ENCODE data around the gene RNF169. TPM values are rescaled to one million over a fixed set of nuclear protein-coding genes. Genes with fewer than 3 reads are reported as not detected.

Gene RNF169
- total and polyA plus RNA-seq, 7 donors: 3.9 to 15.9 (median 14.0) TPM

DNA sequence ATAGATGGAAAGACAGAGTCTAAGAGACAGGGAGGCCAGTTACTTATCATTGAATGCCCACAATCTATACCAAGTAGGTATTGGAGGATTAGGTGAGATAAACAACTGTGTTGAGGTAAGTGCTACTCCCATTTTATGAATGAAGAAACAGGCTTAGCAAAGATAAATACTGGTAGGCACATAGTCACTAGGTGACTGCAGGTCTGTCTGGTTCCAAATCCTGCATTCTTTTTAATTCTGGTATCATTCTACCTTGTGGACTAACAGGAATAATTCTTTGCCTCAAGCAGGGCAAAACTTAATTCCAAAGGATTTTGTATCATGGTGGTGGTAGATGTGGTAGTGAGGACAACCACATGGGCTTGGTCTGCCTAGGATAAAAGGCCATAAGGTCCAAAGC lies 28.4 kb downstream of the RNF169 start:
- Histone ChIP-seq H3K4me3 (no peak overlapping the region), H3K9me3 (no peaks in the 10 kb centered on the region), H3K27me3 (ENCODE audit: insufficient read depth in 3 of 3, low read length in 2 of 3) (no peaks in the 10 kb centered on the region), H3K4me1 (peaks cover 41% of the 10 kb centered on the region), H3K27ac (no peak overlapping the region), H3K36me3 (ENCODE audit: insufficient read depth in 1 of 2, low read depth in 1 of 2) (no peaks in the 10 kb centered on the region)
- TF ChIP-seq, protein P1, sequence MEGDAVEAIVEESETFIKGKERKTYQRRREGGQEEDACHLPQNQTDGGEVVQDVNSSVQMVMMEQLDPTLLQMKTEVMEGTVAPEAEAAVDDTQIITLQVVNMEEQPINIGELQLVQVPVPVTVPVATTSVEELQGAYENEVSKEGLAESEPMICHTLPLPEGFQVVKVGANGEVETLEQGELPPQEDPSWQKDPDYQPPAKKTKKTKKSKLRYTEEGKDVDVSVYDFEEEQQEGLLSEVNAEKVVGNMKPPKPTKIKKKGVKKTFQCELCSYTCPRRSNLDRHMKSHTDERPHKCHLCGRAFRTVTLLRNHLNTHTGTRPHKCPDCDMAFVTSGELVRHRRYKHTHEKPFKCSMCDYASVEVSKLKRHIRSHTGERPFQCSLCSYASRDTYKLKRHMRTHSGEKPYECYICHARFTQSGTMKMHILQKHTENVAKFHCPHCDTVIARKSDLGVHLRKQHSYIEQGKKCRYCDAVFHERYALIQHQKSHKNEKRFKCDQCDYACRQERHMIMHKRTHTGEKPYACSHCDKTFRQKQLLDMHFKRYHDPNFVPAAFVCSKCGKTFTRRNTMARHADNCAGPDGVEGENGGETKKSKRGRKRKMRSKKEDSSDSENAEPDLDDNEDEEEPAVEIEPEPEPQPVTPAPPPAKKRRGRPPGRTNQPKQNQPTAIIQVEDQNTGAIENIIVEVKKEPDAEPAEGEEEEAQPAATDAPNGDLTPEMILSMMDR (IDR thresholded peaks at IDR 0.05): no peak
- no peak for DNase-seq
- intact Hi-C loops (cut with DNase I): no loop called here
- no peak for ATAC-seq

DNA sequence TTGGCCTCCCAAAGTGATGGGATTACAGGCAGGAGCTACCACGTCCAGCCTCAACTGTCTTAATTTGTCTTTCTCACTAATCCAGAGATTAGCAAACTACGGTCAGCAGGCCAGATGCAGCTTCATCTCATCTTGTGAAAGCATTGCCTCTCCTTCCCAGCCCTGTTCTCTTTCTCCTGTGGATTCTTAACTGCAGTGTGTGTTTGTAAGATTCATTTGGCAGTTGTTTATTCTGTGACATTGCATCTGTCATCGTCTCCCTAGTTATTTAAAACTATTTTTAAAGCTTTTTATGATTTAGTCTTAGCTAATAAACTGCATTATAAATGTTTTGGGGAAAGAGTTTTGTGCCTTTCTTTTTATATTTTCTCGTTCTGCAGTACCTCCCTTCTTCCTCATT lies 29.2 kb downstream of the RNF169 start:
- DNase-seq: no peak
- no peak overlapping the region for H3K27ac ChIP-seq
- intact Hi-C loops (cut with DNase I): no loop called here

DNA sequence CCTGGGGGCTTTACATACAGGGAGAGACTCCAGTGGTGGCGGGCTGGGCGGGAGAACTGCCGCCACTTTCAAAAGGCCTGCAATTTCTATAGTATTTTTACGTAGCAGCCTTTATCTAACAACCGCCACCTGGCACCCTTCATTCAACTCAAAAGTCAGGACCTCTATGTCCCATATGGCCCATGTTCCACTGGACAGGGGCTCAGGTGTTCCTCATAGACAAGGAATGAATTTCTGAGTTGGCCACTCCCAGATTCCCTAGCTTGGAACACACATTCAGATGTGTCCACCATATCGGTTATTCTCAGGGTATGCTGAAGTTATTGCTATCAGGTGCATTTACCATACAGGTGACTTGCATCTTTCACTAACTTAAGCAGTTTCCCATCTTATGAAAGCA lies 29.9 kb downstream of the RNF169 start:
- Histone ChIP-seq H3K27ac (no peak overlapping the region), H3K9me3 (no peaks in the 10 kb centered on the region), H3K4me3 (no peak overlapping the region), H3K4me1 (peaks cover 49% of the 10 kb centered on the region), H3K36me3 (ENCODE audit: insufficient read depth in 1 of 2, low read depth in 1 of 2) (no peaks in the 10 kb centered on the region), H3K27me3 (ENCODE audit: insufficient read depth in 3 of 3, low read length in 2 of 3) (no peaks in the 10 kb centered on the region)
- no peak for DNase-seq
- intact Hi-C loops (cut with DNase I): no loop called here
- TF ChIP-seq, protein P1 (IDR thresholded peaks at IDR 0.05): no peak
- WGBS, 3 donors: 97 to 100% (median 99%) methylated on average over 6 of the region's 6 CpGs
- no peak for ATAC-seq

More for the DNA sequence above, 29.2 kb downstream of the RNF169 start:
- peaks cover 42% of the 10 kb centered on the region for H3K4me1 ChIP-seq
- H3K27me3 ChIP-seq (ENCODE audit: insufficient read depth in 3 of 3, low read length in 2 of 3): no peaks in the 10 kb centered on the region
- H3K4me3 ChIP-seq: no peak overlapping the region
- no peak for ATAC-seq
- no peaks in the 10 kb centered on the region for H3K36me3 ChIP-seq (ENCODE audit: insufficient read depth in 1 of 2, low read depth in 1 of 2)
- TF ChIP-seq, protein P1 (IDR thresholded peaks at IDR 0.05): no peak
- WGBS, 3 donors: 55 to 73% (median 59%) methylated on average over 4 of the region's 4 CpGs
- no peaks in the 10 kb centered on the region for H3K9me3 ChIP-seq

DNA sequence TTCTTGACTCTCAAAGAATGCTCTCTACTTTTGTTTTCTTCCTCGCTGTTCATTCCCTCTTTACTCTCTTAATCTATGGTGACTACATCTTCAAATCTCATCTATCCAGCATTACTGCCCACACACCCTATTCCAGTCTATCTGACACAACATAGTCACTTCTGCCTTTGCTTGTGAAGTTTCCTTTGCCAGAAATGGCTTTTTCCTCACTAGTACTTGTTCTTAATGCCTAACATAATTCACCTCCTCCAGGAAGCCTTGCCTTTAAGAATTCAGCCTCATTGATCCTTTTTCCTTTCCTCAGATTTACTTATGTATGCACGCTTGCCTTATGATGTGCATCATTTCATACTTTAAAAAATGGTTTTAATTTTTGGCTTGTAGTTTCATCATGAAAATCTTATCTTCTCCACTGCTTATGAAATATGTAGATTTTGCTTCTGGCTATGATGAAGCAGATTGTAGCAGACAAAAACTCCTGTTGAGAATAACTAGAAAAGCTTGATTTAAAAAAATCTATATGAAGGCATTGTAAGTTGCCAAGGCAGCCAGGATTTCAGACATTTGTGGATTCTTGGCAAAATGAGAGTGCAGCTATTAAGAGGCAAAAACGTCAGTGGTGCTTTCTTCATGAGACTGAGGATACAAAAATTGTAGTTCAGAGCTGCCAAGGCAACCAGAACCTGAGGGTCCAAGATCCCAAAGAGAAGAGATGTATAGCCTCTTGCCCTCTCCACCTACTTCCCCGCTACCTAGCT lies 31.8 kb downstream of the RNF169 start:
- Histone ChIP-seq H3K4me1 (peaks cover 48% of the 10 kb centered on the region), H3K27ac (no peak overlapping the region), H3K9me3 (no peaks in the 10 kb centered on the region), H3K36me3 (ENCODE audit: insufficient read depth in 1 of 2, low read depth in 1 of 2) (no peaks in the 10 kb centered on the region), H3K4me3 (no peak overlapping the region), H3K27me3 (ENCODE audit: insufficient read depth in 3 of 3, low read length in 2 of 3) (no peaks in the 10 kb centered on the region)
- intact Hi-C loops (cut with DNase I): no loop called here
- ATAC-seq: no peak
- TF ChIP-seq, protein P1 (IDR thresholded peaks at IDR 0.05): no peak
- 79 to 85% (median 81%) methylated on average over 4 of the region's 4 CpGs for WGBS, 3 donors
- no peak for DNase-seq
